Upper lobe of right lung (tissue), 1 donor: Measurements from ENCODE around the gene KIF25. TPM values are rescaled to one million over a fixed set of nuclear protein-coding genes. Genes with fewer than 3 reads are reported as not detected.

Experiments
- ATAC-seq: fragments of 200-7000 bp; cut with Tn5 transposase; one replicate; pipeline ENCODE4 v1.9.1; 2020; ENCODE audit warnings: mild to moderate bottlenecking, moderate library complexity
- DNase-seq: peaks from one replicate; pipeline ENCODE4 v3.0.0-alpha.2; 2020
- H3K27ac ChIP-seq: fragments of 200-600 bp; one replicate; pipeline ENCODE4 v1.8.0; 2022
- H3K27me3 ChIP-seq: fragments of 200-600 bp; one replicate; pipeline ENCODE4 v1.8.0; 2022; ENCODE audit warnings: mild to moderate bottlenecking
- H3K36me3 ChIP-seq: fragments of 200-600 bp; one replicate; pipeline ENCODE4 v1.8.0; 2022
- H3K4me1 ChIP-seq: fragments of 200-600 bp; one replicate; pipeline ENCODE4 v1.8.0; 2022
- H3K4me3 ChIP-seq: fragments of 200-600 bp; one replicate; pipeline ENCODE4 v1.8.0; 2022; ENCODE audit warnings: mild to moderate bottlenecking
- H3K9me3 ChIP-seq: fragments of 200-600 bp; one replicate; pipeline ENCODE4 v1.8.0; 2022
- CTCF ChIP-seq: fragments of 200-600 bp; IDR thresholded peaks from one replicate; pipeline ENCODE4 v1.8.0; 2022; ENCODE audit warnings: antibody characterized with exemption
- intact Hi-C: fragments of 100-400 bp; cut with DNase I; formaldehyde crosslinking; loops from one replicate; pipeline ENCODE4 v1.11.0; 2022
- total RNA-seq: library from RNA; stranded (reverse); fragmentation: NEBNext Ultra II Directional; extraction: Animal tissue kit (Norgen Biotek cat#: 25700); gene quantifications from one replicate; pipeline ENCODE4 v1.2.1, GENCODE V29; 2021
- donor health status: DM: no; HTN: yes; CAD: no; lungs with severe emphysema.

Gene KIF25
- total RNA-seq, 1 donor from 2014 or later = 0.96 TPM

DNA sequence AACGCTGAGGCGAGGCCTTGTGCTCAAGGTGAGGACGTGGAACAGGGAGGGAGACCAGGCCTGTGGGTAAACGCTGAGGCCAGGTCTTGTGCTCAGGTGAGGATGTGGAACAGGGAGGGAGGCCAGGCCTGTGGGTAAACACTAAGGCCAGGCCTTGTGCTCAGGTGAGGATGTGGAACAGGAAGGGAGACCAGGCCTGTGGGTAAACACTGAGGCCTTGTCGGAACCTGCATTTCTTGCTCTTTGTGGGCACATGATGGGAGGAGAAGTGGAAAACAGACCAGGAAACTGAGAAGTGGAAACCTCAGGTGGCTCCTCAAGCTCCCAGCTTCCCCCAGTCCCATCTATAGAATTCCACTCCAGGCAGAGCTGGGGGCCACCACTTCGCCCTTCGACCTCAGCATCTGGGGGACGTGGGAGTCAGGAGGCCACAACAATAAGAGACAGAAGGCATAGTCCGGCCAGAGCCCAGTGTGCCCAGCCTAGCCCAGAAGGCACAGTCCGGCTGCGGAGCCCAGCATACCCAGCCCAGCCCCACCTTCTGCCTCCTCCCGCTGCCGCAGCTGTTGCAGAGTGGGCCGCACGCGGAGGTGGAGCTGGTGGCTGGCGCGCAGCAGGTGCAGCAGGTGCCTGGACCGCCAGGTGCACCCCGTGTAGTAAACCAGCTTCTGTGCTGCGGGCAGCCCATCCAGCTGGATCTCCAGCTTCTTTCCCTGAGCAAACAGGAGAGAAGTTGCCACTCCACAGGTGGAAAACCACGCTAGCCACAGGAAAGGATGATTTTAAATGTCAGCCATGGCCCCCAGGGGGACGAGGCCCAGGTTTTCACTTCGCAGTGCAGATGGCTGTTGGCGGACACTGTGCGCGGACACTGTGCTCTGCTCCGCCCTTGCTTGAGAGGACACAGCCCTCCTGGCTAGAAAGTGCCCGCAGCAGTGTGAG, 64.1 kb downstream of the KIF25 start:
- Histone ChIP-seq H3K4me3 (no peak overlapping the region), H3K27me3 (no peaks in the 10 kb centered on the region), H3K4me1 (peaks cover 3% of the 10 kb centered on the region), H3K36me3 (no peaks in the 10 kb centered on the region), H3K27ac (no peak overlapping the region), H3K9me3 (no peaks in the 10 kb centered on the region)
- ATAC-seq (no peak), DNase-seq (no peak)
- intact Hi-C loops = no loop called here
- no peak for TF ChIP-seq CTCF

GRCh38 chr6:168062346-168063289, 65.1 kb downstream of the KIF25 start:
- no peak overlapping the region for H3K4me3 ChIP-seq
- ATAC-seq (no peak), DNase-seq (no peak)
- no peaks in the 10 kb centered on the region for H3K9me3 ChIP-seq
- H3K27ac ChIP-seq = no peak overlapping the region
- no peaks in the 10 kb centered on the region for H3K27me3 ChIP-seq
- no peak for TF ChIP-seq CTCF
- intact Hi-C loops = no loop called here
- H3K4me1 ChIP-seq = peaks cover 3% of the 10 kb centered on the region
- no peaks in the 10 kb centered on the region for H3K36me3 ChIP-seq

DNA sequence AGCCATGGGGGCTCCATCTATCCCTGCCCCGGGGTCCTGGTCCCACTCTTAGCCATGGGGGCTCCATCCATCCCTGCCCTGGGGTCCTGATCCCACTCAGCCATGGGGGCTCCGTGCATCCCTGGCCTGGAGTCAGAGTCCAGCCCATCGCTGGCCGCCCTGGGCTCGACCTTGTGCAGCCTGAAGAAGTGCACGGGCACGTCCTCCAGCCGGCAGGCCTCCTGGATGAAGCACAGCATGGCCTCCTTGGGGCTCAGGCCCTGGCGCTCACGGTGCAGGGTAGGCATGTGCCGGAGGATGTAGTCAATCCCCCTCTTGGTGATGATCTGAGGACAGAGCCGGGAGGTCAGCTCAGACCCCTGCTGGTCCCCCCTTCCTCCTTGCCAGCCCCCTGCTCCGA, 66.0 kb downstream of the KIF25 start:
- H3K4me1 ChIP-seq = peaks cover 3% of the 10 kb centered on the region
- no peaks in the 10 kb centered on the region for H3K9me3 ChIP-seq
- no peak overlapping the region for H3K27ac ChIP-seq
- no peak for TF ChIP-seq CTCF
- ATAC-seq (no peak), DNase-seq (no peak)
- no peaks in the 10 kb centered on the region for H3K36me3 ChIP-seq
- intact Hi-C loops = no loop called here
- no peak overlapping the region for H3K4me3 ChIP-seq
- H3K27me3 ChIP-seq = no peaks in the 10 kb centered on the region

DNA sequence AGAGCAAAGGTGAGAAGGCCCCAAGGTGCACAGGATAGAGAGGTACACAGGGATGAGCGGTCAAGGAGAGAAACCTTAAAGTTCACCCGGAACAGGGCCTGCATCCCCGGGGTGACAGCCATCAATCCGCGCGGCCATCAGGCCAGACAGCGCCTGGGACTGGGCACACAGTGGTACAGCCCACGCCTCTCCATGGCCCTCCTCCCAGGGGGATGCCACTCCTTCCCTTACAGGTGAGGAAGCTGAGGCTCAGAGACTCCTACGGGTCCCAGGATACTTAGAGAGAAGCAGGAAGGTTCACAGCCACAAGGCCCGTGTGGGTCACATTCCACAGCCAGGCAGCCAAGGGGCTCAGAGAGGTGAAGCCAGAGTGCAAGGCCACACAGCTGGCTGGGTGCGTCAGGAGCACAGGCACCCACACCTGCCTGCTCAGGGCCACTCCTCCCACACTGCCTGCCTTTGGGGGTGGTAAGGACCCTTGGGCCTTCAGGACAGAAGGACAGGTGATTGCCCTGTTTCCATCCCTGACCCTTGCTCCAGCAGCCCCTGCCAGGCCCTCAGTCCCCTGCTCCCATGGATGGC, 66.8 kb downstream of the KIF25 start:
- no peak overlapping the region for H3K4me3 ChIP-seq
- DNase-seq = no peak
- no peak for TF ChIP-seq CTCF
- no peak for ATAC-seq
- H3K9me3 ChIP-seq = no peaks in the 10 kb centered on the region
- intact Hi-C loops = no loop called here
- peaks cover 3% of the 10 kb centered on the region for H3K4me1 ChIP-seq
- no peaks in the 10 kb centered on the region for H3K36me3 ChIP-seq
- H3K27me3 ChIP-seq = no peaks in the 10 kb centered on the region
- H3K27ac ChIP-seq = no peak overlapping the region

DNA sequence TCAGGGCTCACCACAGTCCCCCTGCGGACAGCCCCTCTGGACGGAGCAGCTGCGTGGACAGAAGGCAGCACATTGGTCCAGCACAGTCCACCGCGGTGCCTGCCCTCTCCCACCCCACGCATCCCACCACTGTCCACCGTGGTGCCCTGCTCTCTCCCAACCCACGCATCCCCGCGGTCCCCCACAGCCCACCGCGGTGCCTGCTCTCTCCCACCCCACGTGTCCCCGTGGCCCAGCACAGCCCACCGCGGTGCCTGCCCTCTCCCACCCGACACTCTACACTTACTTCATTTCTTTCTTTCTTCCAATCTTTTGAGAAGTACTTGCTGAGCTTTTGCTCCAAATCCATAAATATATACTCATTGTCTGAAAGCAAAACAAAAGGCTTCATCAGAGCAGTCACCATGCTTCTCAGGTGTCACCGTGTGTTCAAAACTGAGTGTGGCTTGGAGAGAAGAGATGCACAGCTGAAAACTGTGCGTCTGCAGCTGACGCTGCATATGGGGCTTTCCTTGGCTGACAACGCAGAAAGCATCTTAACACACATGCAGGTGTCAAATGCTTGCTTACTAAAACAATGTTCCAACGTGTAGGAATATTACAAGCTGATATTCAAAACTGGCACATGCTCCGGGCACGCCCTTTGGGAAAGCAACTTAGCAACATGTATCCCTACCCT, 69.7 kb downstream of the KIF25 start:
- H3K36me3 ChIP-seq = no peaks in the 10 kb centered on the region
- DNase-seq (no peak), ATAC-seq (no peak)
- no peak for TF ChIP-seq CTCF
- H3K9me3 ChIP-seq = no peaks in the 10 kb centered on the region
- no peak overlapping the region for H3K4me3 ChIP-seq
- H3K27me3 ChIP-seq = no peaks in the 10 kb centered on the region
- no peaks in the 10 kb centered on the region for H3K4me1 ChIP-seq
- no peak overlapping the region for H3K27ac ChIP-seq
- intact Hi-C loops = no loop called here
